NCI-H82 treated with DMSO at 0.1 percent for 48 hours (cell line): ENCODE data around the gene DNHD1.

Source experiments
- DNase-seq: peaks from one replicate; lab custom pipeline; 2025; ENCODE audit not compliant: unreplicated experiment; lab: John Stamatoyannopoulos, UW

DNHD1 gene, protein sequence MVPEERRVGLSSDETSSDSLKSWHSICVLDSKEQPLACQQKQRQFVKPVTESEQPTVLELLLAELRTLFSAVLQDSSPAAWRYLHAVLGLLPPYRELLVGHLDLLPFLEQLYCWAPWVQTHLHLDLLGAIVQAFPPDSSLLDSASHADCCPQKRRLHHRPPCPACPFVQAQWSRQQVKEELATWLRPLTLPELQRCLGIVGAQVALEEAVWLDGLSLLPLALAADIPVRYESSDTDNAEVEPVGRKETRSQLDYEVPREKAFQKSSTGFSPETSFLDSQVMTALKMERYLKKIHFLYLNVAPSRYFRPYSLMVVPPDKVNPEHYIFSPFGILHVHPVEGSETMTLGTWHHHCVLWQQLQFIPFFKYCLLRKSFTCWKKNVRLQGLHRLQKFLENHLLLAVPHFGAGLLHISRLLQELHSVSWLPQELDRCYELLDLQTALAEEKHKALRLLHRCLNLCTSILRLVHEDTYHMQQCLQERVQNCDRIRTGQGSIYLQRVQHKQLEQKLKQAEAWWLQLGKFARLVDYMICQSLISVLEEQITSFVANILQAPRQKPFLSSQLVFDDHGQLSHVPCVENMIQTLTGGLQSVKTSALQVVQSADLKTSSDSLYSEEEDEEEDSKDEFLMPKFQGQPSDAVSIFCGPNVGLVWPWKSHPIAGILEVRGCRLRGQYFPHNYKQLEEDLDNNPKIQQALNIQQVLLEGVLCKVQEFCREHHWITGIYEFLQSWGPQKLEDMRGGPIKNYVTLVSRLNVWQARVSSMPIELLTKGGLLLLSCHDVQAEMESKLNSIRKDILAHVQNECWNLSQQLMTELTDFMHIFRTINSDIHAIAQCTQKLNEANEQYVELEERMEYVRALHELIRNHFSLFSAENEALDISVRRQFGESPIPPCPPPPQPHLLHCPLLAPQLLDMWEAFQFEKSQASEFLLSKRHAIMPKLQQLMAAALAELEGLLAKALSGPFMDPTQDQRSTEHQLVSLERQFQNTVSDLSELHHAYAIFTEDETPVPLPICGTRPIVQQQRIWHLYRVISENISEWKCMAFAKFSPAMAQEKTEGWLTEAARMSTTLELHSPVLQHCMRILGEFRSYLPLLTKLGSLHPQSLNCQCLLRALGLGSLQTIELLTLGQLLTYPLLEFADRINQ (N-terminal part only)

DNA sequence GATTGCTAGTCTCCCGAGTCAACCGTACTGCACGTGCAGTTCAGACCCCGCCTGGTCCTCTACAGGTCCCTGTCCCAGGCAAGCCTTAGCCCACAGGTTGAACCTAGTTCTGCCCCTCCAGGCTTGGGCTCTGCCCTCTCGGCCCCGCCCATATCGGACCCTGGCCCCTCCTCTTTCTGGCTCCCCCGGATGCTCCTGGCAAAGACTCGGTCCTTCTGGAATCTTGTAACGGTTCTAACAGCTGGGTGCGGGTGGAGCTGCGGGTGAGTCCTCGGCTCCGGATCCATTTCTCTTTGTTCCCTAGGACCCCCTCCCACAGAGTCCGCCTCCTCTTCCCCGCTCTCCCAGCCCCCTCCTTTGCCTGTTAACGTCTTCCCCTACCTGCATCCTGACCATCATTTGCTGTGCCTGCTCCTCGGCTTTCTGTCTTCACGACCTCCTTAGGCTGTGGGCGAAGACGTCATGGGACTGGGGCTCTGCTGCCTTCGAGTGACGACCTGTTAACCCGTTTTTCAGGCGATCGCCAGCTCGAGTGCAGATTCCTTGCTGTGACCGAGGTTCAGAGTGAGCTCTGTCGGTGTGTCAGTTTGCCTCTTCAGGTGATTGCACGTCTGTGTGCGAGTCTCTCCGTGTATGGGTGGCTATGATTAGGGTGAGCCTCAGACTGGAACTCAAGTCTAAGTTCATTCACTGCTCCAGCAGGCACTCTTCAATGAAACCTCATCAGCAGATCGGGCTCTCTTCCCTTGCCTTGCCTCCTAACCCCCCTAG is at the start of gene DNHD1:
Gene DNHD1 (plus strand): TSS at position 212 of the 771 bp plus-strand sequence. CDS start 936 bp downstream, outside the sequence.
- DNase-seq = no peak

DNA sequence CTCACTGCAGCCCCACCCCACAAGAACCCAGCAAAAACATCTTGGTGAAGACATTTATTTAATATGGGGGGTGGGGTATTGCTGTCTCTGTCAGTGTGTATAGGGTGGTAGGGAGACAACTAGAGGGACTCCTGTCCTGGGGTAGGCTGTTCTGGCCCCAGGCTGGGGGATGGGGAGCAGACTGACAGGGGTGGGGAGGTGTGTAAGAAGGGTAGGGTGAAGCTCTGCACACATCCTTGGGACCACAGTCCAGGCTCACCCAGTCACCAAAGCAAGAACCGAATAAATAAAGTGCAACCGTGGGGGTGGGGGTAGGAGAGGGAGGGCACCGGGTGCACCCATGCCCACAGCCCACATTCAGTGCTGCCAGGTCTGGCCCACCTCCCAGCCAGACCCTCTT is 48.5 kb upstream of the DNHD1 start:
- no peak for DNase-seq

DNA sequence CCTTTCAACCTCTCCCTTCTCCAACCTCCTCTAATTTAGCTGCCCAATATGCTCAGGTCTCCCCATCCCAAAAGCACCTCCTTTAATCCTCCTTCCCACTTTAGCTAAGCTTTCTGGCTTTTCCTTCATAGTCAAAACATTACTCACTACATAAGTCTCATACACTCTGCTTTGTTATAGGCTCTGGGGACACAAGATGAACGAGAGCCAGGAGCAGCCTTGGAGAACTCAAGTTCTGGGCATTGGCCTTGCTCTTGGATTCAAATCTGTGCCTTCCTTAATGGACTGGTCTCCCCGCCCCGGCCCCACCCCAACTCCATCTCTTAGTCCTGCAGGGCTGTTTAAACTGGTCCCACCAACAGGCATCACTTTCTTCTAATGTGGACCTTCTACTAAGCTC is 44.9 kb upstream of the DNHD1 start:
- no peak for DNase-seq

DNA sequence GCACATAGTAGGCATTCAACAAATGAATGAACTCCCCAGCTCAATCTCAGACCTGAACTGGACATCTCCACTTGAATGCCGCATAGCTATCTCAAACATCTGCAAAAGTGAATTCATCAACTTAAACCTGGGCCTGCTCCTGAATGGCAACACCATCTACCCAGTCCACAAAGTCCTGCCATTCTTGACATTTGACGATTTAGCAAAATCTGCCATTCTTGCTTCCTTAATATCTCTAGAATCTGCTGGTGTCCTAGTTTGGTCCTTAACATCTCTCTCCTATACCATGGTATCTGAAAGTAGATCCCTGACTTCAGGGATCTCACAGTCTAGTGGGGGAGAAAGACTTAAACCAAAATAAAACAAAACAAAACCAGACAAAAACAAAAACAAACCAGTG is 43.9 kb upstream of the DNHD1 start:
- DNase-seq = no peak

DNA sequence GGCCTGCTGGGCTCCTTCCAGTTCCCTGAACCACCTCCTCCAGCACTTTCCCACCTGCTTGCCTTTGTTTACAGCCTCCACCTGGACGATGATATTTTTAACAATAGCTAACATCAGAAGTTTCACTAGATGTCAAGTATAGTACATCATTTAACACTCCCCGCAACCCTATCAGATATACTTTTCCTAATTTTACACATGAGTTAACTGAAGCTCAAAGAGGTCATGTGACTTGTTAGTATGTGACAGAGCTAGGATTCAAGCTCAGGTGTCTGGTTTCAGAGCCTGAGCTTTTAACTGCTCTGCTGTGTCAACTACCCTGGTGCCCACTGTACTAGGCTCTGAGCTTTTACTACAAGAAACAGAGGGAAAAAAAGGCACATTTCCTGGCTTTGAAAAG is 42.0 kb upstream of the DNHD1 start:
- DNase-seq = no peak

DNA sequence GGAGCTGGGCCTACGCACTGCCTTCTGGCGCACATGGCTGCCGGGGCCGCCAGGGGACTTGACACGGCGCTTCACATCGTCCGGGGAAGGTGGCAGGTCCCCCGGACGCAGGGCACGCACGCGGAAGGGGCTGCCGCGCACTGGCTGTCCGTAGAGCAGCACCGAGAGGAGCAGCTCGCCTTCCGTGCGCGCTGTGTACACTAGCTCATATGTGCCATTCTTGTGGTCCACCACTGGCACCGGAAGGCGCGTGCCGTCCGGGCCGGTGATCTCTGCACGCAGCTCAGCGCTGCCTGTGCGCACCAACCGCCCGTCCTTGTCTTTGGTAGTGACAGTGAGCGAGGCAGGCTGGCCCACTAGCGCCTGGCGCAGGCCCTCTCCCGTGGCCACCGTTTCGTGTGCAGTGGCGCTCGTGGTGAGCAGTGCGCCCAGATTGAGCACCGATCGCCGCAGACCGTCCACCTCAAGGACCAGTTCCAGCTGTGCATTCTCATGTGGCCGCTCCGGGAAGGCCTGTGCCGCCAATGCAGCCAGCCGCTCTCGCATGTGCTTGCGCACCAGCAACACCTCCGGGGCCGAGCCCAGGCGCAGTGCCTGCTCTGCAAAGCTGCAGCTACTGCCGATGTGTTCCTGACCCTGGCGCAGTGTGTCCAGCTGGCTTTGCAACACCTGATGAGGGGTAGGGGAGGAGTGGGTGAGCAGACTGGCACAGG is 40.6 kb upstream of the DNHD1 start:
- no peak for DNase-seq

DNA sequence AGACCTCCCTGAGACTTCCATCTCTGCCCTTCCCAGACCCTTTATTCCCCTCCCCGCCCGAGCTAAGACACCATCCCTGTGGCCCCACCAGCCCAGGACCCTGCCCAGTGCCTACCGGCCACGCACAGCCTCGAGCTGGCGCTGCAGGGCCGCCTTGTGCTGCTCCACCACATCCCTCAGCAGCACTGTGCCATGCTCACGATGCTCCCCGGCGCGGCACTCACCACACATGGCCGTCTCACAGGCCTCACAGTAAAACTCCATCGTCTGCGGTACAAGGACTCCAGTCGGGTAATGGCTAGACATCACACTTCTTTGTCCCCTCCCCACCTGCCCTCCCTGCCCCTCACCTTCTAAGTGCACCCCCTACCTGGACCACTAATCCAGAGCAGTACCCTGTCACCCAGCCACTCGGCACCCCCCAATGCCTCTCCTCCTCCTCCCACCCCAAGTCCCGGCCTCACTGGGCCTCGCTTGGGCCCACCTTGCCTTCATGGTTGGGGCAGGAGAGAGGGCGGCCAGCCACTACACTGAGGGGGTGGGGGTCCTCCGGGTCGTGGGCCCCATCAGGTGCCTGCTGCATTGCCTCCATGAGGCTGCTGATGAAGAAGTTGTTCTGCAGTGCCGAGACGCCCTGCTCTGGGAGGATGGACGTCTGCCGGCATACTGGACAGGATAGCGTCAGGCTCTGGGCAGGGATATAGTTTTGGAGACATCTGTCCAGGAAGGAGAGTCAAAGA is 39.3 kb upstream of the DNHD1 start:
- no peak for DNase-seq

DNA sequence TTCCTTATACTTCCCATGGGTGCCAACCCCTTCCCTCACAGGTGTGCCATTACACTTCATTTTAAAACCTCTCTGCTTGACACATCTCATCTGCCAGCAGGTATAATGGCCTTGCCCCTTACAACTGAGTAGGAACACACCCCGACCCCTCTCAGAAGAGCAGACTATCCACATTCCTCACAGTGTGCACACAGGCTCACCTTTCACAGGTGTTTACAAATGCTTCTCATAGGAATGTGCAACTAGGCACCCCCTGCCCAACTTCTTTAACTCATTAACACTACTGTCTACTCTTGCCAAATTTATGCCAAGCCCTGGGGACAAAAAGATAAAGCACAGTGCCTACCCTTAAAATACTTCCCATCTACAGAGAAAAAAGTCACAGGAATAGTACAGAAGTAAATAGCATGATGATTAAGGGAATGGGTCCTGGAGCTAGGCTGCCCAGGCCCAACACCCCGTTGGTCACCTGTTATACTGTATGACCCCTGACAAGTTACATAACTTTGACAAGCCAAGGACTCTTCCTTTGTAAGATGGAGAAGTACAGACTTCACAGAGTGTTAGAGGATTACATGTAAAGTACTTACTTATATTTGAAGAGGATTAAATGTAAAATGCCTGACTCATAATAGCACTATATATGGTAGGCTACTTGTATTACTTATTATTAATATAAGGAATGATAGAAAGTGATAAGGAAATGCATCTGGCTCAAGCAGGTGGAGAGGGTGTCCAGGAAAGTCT is 38.6 kb upstream of the DNHD1 start:
- DNase-seq = no peak

DNA sequence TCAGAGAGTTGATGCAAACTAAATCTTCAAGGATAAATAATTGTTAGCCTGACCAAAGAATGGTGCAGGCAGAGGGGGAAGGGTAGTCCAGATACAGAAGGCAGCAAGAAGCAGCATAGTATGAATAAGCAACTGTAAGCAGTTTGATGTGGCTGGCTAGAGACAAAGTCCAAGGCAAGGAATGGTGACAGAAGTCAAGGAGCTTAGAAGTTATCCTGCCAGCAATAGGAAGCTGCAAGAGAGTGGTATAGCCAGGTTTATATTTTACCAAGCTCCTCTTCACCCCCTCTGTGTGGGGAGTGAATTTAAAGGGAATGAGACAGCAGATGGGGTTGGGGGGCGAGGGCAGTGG is 38.0 kb upstream of the DNHD1 start:
- no peak for DNase-seq

DNA sequence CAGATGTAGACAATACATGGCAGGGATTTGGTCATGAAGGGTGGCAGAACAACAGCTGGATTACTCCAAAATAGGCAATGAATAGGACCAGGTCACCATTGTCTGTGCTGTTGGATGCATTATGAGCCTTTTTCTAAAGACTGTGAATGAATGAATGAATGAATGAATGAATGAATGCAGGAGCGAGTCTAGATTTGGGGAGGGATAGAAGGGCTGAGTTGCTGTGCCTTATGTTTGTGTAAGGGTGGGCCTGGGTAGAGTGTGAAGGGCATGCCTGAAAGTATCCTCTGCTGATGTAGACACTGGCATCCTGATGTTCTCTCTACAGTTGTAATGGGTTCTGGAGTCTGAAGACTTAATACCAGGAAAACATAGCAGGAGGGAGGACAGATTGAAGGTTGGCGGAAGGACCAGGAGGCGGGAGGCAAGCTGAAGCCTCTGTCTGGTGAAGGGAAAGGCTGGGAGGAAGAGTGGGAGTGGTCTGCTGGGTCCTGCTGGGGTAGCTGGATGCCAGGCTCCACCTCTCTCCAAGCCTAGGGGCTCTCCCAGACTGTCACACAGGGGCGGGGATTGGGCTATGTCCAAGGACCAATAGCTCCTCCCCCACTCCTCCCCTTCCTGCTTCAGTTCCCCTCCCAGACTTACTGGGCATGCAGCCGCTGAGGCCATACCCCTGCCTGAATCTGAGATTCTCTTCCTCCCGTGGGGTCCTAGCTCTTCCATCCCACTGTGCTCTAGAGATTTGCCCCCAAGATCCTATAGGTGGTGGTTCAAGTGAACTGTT is 28.2 kb upstream of the DNHD1 start:
- peak; percentile 82 for DNase-seq

DNA sequence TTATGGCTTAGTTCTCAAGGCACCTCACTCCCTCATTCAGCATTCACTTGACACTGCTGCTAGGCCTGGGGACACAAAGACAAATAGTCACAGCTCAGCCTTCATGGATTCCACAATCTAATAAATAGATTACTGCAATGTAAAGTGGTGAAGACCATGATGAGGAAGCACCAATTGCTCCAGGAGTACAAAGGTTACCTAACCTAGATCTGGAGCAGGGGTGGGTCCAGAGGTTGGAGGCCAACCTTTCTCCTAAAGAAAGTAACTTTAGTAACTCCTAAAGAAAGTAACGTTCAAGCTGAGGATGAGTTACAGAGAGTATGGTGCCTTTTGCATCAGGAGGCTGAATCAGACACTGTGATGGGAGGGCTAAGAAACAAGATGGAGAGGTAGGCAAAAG is 27.5 kb upstream of the DNHD1 start:
- DNase-seq = no peak

DNA sequence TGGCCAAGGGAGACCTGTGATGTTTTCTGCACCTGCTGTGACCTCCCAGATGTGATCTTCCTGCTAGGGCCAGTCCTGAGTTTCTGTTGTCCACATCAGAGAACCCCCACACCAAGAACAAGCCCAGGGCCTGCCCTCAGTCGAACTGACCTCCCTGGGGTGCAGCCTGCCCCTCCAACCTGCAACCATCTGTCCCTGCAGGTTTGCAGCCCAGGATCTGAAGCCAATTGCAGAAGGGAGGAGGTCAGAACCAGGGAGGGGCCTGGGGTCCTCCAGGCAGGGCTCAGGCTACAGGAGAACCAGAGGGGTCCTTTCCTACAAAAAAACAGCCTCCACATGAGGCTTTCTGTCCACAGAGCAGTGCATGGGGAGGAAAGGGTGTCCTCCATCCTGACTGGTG is 24.1 kb upstream of the DNHD1 start:
- no peak for DNase-seq

DNA sequence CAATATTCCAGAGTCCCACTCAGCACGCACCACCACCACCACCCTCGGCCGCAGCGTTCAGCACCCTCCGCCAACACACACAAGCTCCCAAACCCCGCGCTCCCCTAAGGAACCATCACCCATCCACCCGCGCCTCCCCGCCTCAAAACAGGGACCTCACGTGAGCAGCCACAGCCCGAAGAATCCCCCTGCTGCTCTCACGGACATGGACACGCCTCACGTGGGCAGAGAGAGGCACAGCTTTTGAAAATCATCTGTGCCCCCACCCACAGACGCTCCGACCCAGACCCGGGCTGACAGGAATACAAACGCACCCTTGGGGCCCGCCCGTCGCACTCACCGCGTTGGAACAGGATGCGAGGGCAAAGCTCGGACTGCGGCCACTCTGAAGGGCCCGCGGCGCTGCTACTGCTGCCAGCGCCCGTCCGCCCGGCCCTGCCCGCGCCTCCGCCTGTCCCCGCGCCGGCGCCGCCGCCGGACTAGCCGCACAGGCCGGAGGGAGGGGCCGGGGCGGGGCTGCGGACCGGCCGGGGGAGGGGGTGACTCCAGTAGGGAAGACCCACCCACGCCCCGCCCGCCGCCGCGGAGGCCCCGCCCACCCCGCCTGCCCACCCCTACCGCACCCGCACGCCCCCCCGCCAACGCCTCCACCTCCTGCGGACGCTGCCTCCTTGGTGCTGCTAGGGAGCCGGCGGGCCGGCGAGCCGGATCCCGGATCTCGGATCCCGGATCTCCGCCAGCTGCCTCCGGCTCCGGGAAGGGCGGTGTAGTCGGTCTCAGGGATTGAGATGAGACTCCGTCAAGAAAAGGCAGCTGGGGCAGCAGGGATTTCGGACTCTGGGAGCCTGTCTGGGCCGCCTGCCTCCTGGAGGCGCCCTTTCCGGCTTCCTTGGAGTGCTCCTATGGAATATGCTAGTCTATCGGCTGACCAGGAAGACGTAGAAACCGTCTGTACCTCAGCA is 23.3 kb upstream of the DNHD1 start, which contains the start of gene TRIM3:
Gene TRIM3 (minus strand): TSS at position 491 of the 962 bp plus-strand sequence. CDS start 8,246 bp downstream, outside the sequence.
- DNase-seq = peak; percentile 40

DNA sequence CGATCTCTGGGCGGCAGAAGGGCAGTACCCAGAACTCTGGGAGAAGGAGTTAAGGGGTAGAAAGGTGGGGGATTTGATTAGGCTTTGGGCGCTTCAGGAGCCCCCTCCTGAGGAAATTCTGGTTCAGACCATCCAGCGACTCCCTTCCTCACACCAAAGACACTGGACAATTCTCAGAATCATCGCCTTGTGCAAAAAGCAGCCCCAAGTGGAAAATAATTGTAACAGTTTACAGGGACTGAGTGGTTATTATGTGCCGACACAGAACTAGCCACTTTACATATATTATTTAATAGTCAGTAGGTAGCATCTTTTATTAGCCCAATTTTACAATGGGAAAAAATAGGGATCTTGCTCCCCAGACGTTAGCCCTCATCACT is 22.7 kb upstream of the DNHD1 start:
- no peak for DNase-seq

DNA sequence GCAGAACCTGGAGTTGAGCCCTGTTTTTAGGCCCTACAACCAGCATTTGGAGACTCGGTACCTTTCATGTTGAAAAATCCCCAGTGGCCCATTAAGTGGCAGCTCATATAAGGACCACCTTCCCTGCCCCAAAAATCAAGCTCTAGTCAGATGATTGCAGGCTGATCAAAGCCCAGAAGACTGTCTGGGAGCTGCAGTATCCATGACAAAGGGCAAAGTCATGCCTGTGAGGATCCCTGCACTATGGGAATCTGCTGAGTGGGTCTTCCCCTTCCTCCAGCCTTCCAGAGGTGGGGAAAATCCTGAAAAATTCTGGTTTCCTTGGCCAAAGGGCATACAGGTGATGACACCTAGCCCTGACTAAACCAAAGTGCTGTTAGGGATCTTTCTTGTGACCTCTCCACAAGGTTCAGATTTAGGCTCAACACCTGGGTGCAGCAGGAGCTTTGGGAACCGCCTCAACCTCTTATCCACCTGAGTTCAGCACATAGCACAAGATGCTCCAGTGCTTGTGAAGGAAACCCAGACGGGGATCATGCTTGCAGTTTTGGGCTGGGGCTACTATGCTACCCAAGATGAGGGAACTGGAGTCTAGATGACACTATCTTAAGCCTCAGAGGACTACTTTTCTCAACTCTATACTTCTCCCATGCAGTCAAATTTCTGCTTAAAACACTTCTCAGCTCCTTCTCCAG is 22.1 kb upstream of the DNHD1 start:
- DNase-seq = no peak

DNA sequence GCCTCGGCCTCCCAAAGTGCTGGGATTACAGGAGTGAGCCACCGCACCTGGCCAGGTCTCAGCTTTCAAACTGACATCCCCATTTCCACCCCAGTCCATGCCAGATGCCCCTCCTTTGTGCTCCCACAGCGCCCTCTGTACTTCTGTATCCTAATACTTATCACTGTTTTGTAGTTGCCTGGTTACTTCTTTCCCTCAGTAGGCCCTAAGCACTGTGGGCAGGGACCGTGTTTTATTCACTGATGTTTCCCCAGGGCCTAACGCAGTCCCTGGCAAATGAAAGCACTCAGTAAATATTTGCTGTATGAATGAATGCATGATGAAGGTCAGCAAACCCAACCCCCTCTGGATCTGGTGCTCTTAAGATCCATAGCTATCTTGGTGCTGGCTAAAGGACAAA is 21.1 kb upstream of the DNHD1 start:
- DNase-seq = no peak
